HG03575 (cell line): ENCODE results near the gene KRTAP5-6.

Source experiments
- ATAC-seq: cut with Tn5 transposase; IDR thresholded peaks from one replicate; pipeline ENCODE4 v1.9.1; 2021; ENCODE audit not compliant: unreplicated experiment, insufficient number of reproducible peaks, low FRiP score; ENCODE audit errors: extremely low read depth

KRTAP5-6 gene, protein sequence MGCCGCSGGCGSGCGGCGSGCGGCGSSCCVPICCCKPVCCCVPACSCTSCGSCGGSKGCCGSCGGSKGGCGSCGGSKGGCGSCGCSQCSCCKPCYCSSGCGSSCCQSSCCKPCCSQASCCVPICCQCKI

DNA sequence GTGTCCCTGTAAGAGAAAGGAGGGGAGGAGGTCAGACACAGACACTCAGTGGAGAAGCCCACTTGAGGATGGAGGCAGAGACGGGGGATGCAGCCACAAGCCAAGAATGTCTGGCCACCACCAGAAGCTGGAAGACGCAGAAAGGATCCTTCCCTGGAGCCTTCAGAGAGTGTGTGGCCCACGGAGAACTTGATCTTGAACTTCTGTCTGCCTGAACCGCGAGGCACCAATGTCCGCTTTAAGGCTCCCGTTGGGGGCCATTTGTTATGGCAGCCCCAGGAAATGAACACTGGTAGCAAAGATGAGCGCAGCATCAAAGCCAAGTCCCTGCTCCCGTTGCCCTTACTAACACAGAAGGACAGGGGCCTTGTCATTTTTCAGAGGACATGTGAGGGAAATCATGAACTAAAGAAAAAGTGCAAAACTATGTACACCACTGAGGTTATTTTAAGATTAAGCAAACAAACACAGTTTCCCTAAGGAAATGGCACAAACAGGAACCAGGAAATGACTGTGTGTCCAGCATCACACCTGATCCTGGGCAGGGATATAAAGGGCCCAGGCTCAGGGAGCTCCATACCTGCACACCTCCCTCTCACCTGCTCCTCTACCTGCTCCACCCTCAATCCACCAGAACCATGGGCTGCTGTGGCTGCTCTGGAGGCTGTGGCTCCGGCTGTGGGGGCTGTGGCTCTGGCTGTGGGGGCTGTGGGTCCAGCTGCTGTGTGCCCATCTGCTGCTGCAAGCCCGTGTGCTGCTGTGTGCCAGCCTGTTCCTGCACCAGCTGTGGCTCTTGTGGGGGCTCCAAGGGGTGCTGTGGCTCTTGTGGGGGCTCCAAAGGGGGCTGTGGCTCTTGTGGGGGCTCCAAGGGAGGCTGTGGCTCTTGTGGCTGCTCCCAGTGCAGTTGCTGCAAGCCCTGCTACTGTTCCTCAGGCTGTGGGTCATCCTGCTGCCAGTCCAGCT lies at the start of gene KRTAP5-6:
Gene KRTAP5-6, plus strand, starts transcription at position 588 of the 963 bp plus-strand sequence. Its CDS starts 51 bp downstream, at position 639.
- ATAC-seq: no peak

DNA sequence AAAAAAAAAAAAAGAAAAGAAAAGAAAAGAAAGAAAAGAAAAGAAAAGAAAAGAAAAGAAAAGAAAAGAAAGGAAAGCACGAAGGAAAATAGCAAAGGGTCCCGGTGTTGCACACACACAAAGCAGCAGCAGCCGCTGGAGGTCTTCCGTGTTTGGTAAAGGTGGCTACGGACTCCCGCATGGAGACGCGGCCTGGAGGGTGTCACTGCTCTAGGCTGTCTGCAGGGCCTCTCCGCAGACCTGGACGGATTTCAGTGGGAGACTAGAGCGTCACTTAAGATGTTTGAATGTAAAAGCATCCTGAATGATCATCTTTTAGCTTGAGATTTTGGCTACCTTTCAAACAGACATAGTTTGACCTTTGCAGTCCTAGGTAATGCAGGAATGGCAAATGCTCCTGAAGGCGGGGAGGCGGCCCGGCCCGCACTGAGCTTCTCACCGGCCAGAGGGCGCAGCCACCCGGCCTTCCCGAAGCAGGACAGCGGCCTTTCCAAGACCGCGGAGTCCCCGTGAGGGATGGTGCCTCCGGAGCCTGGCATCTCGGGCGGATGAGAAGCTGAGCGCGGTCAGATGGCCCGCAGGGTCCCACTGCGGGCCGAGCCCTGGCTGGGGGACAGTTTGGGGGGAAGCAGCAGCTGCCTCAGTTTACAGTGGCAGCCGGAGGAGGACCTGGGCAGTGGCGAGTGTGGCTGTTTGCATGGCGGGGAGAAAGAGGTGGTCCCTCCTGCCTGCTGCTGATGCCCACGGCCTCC lies 48.9 kb upstream of the KRTAP5-6 start:
- no peak for ATAC-seq

DNA sequence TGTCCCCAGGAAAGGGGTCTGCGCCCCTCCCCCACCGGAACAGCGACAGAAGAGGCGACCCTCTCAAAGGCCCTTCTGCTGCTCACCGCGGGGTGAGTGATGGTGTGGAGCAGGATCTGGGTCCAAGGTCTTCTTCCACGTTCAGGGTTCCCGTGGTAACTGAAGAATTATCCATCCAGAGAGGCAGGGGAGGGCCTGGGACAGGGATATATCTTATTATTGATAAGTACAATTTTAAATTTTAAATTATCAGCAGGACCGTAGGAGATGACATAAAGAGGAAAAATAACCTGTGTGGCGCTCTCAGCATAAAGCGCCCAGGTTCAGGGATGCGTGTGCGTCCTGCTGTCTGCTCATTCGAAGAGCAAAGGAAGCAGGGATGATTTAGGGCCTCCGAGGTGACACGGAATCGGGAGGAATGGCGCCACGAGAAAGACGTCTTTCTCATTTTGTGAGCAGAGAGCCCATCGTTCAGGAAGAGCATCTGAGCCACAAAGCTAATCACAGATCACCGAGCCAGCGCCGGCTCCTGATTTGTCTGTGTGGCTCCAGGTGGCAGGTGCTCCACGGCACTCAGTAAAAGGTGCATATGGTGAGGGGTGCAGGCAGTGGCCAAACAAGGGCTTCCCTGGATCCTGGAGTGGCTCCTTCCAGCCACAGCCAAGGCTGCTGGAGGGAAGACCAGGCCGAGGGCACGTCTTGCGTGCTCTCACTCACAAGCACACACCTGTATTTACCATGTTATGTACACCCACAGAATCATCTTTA lies 48.2 kb upstream of the KRTAP5-6 start:
- no peak for ATAC-seq

DNA sequence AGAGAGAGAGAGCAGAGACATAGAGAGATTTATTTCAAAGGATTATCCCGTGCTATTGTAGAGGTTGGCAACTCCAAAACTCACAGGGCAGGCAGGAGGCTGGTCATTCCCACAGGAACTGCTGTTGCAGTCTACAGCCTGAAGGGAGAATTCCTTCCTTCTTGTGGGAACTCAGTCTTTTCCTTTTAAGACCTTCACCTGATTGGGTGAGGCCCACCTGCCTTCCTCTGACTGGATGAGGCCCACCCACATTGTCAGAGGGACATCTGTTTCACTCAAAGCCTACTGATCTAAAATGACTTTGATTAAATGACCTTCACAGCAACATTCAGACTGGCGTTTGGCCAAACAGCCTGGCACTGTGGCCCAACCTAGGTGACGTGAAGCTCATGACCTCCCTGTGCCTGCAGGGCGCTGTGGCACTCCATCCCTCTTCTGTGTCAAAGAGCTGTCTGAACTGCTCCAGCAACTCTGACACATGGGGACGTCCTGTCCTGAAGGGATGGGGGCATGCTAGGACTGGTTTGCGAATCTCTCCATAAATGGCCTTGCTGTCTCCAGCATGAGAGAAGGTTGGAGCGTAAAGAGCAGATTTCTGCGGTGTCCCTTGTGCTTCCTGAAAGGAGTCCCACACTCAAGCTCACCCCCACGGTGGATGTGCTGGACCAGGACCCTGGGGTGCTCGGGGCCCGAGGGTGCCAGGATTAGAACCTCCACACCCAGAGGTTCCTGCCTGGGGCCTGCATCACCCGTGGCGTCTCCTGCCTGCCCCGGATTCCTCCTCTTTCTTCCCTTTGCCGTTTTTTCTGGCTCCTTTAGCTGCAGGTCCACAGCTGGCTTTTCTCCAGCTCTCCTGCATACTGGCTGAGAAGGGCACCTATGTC lies 46.7 kb upstream of the KRTAP5-6 start:
- no peak for ATAC-seq

DNA sequence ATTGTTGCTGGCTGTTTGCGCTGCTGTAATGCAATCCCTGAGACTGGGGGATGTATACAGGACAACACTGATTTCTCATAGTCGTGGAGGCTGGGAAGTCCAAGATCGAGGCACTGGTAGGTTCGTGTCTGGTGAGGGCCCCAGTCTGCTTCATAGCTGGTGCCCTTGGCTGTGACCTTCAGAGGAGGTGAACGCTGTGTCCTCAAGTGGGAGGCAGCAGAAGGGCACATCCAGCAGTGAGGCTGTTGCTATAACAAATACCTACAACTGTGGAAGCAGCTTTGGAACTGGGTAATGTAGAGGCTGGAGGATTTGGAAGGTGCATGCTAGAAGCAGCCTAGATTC lies 46.1 kb upstream of the KRTAP5-6 start:
- ATAC-seq: no peak

DNA sequence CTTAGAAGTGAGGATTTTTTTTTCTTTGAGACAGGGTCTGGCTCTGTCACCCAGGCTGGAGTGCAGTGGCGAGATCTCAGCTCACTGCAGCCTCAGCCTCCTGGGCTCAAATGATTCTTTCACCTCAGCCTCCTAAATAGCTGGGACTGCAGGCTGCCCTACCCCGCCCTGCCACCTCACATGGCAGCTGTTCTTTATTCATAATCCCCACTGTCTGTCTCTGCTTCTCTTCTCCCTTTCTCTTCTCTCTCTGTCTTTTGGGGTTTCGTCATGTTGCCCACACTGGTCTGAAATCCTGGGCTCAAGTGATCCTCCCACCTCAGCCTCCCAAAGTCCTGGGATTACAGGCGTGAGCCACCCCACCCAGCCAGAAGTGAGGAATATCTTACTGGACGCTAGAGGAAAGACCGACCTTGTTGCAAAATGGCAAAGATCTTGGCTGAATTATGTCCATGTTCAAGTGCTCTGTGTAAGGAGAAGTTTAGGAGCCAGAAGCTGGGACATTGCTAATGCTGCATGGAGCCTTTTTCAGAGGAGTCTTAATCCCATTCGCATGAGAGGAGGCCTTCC lies 45.5 kb upstream of the KRTAP5-6 start:
- ATAC-seq: no peak

DNA sequence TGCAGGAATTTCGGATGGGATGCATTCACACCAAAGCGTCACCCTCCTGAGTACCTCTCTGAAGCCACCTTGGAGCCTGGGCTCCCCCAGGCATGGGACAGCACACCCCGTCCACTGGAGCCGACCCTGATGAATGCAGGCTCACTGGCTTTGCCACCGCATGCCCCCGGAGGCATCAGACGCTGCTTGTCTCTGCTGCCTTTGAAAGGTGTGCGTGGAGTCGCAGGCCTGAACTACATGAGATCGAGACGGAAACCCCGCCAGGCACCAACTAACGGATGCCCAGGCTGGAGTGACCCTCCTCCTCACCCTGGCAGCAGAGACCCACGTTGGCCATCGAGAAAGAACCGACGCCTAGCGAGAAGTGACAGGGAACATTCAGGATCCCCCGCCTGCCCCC lies 45.0 kb upstream of the KRTAP5-6 start:
- ATAC-seq: no peak

DNA sequence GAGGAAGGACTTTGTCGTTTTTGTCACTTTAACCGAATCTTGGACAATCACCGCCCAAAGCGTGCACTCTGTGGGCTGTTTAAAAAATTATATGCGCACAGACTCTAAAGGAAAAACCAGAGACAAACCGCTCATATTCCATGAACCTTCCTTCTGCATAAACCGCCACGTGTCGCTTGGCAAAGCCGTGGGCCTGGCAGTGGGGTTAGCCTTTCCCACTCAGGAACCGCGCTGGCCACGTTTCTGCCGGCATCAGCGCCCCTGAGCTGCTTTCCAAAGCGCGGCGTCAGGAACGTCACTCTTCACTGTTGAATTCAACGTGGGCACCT lies 44.6 kb upstream of the KRTAP5-6 start:
- no peak for ATAC-seq

DNA sequence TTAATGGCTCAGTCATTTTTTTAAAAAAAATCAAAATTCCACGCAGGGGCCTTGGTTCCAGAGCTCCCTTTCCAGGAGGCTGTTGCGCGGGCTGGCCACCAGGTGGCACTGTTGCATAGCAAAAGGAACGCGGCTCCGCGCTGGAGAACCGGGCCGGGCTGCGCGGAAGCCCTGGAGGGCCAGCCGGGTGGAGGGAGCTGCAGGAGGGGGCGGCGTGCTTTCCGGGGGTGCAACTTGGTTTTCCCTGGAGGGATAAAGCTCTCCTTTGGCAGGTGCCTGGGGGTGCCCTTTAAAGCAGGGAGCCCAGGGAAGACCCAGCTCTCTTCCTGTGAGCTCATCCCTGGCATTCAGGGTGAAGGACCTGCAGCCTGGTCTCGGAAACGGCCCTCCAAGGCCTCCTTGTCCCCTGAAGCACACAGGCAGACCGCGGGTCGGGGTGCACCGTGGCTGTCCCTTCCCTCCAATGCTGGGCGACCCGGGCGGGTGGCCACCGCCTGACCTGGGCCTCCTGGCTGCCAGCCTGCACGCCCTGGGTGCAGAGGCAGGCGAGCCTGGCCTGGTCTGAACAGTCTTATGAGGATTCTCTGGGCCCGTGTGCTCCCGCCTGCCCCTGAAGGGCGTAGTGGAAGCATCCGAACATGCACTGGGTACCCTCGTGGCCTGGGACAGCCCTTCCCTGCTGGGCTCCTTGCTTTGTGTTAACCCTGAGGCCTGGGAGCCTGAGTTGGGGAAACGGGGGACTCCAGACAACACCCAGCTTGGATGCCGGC lies 44.0 kb upstream of the KRTAP5-6 start:
- no peak for ATAC-seq

DNA sequence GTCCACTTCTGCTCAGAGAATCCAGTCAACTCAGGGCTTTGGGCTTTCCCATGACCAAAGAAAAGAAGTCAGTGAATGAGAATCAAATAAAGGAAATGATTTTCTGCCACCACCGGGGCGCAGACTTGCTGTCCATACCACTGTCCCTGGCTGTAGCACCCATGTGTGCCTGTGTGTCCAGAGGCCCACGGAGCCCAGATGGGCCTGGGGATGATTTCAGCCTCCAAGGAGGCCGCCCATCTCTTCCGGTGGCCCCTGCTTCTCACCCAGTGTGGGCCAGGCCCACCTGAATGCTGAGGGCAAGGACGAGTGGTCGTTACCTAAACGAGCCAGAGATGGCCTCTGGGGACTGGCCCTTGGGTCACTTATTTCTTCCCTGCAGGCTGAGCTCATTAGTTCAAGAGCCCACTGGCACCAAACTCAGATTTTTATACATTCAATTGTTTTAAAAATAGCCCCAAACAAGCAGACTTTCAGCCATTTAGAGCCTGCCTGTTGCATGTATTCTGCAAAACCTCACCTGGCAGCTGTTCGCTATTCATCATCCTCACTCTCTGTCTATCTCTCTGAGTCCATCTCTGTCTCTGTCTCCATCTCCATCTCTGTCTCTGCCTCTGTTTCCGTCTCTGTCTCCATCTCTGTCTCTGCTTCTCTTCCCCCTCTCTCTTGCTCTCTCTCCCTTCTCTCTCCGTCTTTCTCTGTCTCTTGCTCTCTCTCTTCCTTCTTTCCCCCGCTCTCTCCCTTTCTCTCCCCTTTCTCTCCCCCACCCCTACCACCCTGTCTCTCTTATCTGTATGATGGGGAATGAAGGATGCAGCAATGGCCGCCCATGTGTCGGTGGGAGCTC lies 43.2 kb upstream of the KRTAP5-6 start:
- no peak for ATAC-seq

DNA sequence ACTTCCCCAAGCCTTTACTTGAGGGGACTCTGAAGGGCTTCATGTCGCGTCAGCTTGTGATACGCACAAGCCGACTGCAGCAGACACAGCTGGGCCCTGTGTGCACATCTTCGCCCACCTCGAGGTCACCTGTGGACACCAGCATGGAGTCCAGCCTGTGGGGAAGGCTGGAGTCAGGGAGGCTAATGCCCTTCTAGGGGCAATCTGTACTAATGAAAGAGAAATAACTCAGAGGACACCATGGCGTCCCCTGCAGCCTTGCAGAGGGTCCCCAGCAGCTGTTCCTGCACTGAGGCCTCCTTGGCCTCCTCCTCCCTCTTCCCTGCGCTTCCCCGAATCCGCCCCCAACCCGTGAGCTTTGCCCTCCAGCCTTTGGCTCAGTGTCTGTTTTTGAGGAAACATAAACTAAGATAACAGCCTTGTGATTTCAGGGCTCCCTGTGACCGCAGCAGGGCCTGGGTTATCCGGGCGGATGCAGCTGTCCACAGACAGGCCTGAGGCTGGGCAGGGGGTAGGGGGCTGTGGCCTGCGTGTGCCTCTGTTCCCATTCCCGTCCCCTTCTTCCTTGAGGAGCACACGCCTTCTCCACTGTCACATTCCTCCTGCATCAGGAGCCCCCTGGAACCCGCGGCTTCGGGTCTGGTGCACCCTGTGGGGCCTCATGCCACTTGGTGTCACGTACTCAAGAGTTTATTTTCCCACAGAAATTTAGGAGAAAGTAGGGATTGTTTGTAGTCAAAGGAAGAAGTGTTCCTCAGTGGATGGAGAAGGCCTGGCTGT lies 42.4 kb upstream of the KRTAP5-6 start:
- ATAC-seq: no peak

DNA sequence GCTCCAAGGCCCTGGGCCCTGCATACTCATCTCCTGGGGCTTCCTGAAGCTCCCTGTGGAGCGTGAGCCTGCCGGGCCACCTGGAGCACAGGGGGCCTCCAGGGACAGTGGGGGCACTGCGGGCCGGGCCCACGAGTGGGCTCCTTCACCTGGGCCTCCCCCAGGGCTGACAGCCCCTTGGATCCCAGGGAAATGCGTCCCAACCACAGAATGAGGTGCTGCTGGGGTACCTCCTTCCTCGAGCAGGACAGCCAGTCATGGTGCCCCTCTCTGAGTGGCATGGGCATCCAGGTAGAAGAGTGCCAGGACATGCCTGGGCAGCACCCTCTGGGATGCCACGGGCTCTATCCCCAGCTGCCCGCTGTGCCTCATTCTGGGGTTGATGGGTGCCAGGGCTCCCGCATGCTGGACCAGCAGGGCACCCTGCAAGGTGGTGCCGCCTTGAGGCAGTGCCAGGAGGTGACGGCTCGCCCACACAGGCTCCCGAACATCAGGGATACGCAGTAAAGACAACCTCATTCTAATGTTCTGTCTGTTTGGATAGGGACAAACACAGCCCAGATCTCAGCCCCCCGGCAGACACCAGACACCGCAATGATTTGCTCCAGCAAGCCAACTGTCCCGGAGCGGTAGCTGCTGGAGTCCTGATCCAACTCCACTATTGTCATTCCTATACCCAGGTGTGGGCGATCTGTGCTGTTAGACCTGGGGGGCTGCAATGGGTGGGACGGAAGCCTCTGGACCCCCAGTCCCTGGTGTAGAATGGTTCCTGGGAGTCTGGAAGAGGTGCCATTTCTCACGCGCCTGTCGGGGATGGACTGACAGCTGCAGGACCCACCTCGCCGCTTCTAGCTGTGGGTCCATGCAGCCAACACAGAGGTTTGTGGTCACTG lies 41.6 kb upstream of the KRTAP5-6 start:
- ATAC-seq: no peak

DNA sequence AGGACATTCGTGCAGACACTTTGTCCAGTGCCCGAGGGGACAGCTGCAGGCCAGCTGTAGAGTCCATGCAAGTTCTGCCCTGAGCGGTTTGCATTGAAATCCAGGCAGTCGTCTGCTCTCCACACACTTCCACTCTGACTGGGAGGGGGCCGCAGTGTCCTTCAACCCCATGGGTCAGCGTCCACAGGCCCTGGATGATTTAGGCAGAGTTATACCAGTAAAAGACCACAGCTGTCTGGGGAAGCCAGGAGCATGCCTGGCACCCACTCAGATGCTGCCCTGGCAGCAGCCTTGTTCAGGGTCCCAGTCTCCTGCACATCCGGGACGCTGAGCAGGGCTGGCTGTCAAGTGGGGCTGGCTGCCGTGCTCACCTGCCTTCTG lies 40.9 kb upstream of the KRTAP5-6 start:
- no peak for ATAC-seq

DNA sequence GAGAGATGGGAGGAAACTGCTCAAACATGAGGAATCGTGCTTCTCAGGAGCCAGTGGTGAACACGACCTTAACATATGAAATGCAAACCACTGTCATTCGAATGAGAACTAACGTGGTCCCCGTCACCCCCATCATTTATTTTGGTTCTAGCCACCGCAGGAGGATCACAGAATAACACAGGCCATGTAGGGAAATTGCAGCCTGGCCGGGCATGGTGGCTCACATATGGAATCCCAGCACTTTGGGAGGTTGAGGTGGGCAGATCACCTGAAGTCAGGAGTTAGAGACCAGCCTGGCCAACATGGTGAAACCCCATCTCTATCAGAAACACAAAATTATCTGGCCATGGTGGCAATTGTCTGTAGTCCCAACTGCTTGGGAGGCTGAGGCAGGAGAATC lies 40.3 kb upstream of the KRTAP5-6 start:
- ATAC-seq: no peak

DNA sequence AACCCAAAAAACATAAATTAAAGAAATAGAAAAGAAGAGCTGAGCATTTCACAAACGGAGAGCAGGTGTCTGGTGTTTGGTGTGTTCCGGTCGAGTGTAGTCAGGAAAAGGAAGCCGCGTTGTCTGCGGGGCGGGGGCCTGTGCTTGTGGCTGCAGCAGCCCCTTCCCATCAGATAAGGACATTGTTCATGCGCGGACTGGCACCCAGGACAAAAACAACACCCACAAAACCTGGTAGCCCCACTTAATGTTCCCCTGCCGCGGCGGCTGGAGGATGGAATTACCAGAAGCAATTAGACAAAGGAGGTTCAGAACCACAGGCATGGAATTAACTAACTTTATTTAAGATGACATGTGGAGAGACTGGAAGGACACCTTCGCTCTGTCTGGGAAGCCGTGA lies 37.5 kb upstream of the KRTAP5-6 start:
- no peak for ATAC-seq
